ENCODE data around the gene MAD2L1BP.
"Not testable (repeated sequence)": the region's sequence is repeated elsewhere in the genome, so short reads cannot be mapped to it uniquely, and the experiment has no call there.

MAD2L1BP gene

DNA sequence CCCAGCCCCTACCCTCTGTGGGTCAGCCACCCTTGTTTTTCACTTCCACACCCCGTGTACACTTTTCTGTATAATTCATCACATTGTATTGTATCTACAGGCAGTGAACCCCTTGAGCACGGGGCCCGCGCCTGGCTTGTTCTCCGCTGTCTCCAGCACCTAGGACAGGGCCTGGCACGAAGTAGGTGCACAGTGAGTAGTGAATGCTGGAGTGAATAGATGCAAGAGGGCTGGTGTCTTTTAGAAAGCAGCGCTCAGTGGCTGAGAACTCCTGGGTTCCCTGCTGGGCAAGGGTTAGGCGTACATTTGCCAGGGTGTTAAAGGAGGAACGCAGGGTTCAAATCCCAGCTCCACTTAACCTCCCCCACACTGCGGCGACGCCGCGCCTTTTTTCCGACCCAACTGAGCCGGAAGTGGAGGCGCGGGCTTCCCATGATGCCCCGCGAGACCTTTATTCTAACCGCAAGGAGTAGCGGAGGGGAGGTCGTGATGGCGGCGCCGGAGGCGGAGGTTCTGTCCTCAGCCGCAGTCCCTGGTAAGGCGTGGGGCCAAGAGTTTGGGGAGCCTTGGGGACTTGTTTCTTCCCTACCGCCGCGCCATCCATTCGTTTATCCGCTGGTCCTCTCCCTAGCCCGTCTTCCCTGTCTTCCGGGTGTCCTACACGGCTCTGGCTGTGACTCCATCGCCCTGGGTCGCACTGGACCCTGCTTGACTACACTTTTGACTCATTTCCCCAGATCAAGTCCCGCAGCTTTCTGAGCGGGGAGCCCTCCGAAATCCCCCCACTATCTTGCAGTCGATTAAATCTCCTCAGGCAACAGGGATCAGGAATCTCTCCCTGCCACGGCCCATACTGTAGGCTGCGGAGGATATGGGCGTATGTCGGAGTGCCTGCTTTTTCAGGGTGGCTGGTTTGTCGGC lies at the start of gene MAD2L1BP:
Gene MAD2L1BP, plus strand, starts transcription at position 454 of the 921 bp plus-strand sequence. Its CDS starts 36 bp downstream, at position 490.
- DNase-seq, result peak; percentile 51

GRCh38 chr6:43588194-43588593 lies 47.4 kb upstream of the MAD2L1BP start:
- no peak for DNase-seq

- not testable (repeated sequence) for DNase-seq
These were observed 46.1 kb upstream of the MAD2L1BP start for GRCh38 chr6:43589564-43589963.

DNA sequence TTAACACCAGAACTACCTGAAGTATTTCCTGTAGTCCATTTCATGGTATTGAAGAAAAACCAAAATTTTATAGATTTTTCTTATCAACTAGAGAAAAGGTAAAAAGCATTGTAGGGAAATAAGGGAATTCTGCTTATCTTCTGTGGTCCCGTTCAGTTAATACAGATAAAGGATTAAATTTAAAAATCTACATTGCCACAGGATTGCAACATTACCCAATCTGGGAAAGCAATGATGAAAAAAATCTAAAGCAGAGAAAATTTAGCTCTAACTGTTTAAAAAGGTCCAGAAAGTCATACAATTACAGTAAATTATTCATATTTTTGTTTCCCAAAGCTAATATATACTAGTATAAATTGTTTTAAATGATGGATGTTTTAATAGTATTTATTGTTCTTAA lies 41.7 kb upstream of the MAD2L1BP start:
- no peak for DNase-seq

DNA sequence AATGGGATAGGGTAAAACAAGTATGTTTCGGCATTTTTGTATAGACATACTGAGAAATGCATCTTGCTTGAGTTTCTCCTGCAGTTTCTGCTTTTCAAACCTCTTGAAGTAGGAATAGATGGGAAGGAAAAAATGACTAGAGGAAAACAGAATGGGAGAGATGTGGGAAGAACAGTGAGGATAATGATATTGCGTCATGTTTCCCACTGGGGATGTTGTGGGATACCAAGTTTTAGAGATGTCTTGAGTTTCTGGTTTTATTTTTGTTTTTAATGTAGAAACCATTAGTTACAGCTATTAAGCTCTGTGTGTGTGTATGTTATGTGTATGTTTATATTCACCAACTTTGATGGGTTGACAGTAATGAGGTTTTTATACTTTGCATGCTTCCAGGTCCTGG lies 35.0 kb upstream of the MAD2L1BP start:
- no peak for DNase-seq

DNA sequence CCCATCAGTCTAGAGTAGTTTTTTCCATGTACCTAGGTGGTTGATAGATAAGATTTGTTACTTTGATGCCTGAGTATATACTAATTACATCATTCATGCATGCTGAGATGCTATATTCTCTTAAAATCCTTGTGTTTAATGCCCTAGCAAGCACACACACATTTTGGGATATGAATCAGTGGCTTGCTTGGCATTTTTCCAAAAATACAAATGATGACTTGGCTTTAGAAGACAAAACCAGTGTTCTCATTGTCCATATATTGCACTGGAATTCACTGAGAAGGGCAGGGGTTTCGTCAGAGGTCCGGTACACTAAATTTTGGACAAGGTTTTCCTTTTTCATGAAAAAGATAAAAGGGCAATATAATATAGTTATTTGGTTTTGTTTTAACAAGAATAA lies 31.5 kb upstream of the MAD2L1BP start:
- no peak for DNase-seq

DNA sequence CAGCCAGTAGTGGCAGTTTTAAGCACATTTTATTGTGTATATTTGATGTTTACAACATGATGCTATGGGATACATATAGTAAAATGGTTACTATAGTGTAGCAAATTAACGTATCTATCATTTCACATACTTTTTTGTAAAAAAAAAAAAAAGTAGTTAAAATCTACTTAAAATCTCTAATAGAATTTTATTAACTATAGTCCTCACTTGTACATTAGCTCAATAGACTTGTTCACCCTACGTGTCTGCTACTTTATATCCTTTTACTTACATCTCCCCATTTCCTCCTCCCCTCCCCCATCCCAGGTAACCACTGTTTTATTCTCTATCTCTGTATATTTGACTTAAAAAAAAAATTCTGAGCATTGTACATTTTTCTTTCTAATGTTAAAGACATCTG lies 29.6 kb upstream of the MAD2L1BP start:
- no peak for DNase-seq

DNA sequence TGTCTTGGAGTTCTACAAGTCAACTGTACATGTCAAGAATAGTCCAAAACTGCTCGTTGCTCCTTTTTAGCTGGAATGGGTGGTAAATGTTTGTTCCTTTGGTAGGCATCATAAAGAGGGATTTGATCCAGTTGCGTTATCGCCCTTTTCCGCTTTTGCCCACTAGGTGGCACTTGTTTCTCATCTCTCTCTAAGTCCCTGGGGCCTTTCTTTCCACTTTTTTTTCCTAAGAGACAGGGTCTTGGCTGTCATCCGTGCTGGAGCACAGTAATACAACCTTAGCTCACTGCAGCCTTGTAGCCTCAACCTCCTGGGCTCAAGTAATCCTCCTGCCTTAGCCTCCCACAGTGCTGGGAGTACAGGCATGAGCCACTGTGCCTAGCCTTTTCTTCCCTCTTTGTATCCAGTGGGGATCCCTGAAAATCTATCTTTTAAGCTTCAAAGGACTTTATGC lies 27.3 kb upstream of the MAD2L1BP start:
- DNase-seq, result peak; percentile 14

DNA sequence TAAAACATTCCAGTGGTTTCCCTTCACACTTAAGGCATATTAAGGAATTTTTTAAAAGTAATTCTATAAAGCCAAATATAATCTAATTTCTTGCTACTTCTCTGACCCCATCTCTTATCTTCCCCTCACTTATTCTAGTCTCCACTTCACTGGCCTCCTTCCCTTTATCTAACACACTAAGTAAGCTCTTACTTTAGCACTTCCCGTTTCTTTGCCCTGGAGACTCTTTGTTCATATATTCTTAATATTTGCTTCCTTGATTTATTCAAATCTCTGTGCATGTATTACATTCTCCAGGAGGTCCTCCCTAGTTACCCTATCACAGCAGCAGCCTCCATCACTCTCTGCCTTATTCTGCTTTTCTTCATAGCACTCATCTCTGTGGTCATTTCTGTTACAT lies 26.8 kb upstream of the MAD2L1BP start:
- no peak for DNase-seq

DNA sequence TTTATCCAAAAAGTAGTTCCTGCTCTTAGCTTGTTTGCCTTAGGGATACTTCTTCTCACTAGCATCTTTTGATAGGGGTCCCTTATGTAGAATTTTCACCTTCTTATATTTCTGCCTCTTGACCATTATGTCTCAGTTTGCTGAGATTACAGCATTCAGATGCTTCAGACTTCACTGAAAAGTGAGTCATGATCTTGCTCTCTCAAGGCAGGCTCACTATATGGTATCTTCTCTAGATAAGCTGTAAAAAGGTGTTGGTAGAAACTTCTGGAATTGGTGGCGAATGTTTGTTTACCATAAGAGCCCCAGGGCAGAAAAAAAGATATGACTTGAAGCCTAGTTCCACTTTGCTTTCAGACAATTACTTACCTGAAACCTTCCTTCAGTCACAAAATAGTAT lies 26.2 kb upstream of the MAD2L1BP start:
- no peak for DNase-seq

- no peak for DNase-seq
These were observed 25.2 kb upstream of the MAD2L1BP start for GRCh38 chr6:43610431-43610830.

DNA sequence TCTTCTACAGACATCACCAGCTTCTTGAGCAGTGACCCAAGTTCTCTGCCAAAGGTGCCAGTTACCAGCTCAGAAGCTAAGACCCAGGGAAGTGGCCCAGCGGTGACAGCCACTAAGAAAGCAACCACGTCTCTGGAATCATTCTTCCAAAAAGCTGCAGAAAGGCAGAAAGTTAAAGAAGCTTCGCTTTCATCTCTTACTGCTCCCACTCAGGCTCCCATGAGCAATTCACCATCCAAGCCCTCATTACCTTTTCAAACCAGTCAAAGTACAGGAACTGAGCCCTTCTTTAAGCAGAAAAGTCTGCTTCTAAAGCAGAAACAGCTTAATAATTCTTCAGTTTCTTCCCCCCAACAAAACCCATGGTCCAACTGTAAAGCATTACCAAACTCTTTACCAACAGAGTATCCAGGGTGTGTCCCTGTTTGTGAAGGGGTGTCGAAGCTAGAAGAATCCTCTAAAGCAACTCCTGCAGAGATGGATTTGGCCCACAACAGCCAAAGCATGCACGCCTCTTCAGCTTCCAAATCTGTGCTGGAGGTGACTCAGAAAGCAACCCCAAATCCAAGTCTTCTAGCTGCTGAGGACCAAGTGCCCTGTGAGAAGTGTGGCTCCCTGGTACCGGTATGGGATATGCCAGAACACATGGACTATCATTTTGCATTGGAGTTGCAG lies 21.8 kb upstream of the MAD2L1BP start:
- no peak for DNase-seq

DNA sequence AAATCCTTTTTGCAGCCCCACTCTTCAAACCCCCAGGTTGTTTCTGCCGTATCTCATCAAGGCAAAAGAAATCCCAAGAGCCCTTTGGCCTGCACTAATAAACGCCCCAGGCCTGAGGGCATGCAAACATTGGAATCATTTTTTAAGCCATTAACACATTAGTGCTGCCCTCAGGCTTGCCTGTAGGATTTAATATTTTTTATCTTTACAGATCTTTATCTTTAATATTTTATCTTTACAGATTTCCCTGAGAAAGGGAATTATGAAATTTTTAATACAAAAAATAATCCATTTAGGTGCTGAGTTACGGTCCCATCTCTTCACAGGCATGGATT lies 21.3 kb upstream of the MAD2L1BP start:
- no peak for DNase-seq

DNA sequence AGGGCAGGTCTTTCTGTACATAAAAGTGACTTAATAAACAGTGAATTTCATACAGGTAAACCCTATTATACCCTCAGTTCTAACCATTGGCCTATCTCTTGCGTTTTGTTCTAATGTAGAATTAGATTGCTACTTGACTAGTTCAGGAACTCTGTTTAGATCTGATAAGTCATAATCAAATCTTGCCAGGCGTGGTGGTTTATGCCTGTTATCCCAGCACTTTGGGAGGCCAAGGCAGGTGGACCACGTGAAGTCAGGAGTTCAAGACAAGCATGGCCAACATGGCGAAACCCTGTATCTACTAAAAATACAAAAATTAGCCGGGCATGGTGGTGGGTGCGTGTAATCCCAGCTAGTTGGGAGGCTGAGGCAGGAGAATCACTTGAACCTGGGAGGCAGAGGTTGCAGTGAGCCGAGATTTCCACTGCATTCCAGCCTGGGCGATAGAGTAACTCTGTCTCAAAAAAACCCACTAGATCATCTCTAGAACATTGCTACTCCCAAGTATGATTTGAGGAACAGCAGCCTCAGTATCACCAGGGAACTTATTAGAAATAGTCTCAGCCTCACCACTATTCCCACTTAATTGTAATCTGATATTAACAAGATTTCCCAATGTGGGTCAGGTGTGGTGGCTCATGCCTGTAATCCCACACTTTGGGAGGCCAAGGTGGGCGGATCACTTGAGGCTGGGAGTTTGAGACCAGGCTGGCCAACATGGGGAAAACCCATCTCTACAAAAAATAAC lies 18.7 kb upstream of the MAD2L1BP start:
- no peak for DNase-seq

GRCh38 chr6:43621078-43621835 lies 14.4 kb upstream of the MAD2L1BP start:
- DNase-seq, result no peak

DNA sequence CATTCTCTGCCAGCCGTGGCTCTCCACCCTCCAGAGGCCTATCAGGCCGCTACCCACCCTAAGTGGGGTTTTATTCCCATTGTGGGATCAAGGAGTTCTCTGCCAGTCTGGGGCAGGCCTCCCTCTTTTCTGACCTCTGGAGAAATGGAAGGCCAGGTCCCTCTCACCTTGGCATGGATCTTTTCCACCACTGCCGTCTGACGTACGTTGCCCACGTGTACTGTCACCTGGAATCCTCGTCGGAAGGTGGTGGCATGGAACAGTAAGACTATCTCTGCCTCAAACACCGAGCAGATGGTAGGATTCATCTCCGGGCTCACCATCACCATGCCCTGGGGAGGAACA lies 13.8 kb upstream of the MAD2L1BP start:
- DNase-seq, result no peak

GRCh38 chr6:43622541-43622940 lies 13.1 kb upstream of the MAD2L1BP start:
- DNase-seq, result no peak

- DNase-seq, result no peak
These were observed 11.5 kb upstream of the MAD2L1BP start for GRCh38 chr6:43623880-43624785.

DNA sequence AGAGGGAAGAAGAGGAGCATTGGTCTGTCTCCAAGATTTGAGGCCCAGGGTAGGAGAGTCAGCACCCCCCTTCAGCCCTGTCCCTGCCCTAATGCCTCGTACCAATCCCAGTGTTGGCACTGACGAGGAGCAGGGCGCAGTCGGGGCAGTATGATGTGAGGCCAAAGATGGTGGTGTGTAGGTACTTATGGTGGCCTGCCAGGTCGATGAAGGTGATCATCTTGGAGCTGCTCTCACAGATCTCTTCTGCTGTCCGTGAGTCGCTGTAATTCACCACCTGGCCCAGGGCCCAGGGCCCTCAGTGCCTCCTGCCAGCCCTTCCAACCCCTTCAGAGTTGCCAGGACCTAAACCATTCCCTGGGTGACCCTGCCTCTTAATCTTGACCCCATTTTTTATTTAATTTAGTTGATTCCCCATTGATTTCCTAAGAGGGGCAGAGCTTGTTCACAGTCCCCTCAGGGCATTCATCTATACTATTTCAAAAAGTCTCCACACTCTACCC lies 10.8 kb upstream of the MAD2L1BP start:
- DNase-seq, result no peak

- DNase-seq, result no peak
These were observed 10.1 kb upstream of the MAD2L1BP start for GRCh38 chr6:43625393-43625992.
